HG02938 (cell line): Measurements from ENCODE around the gene BBS9.

Source experiments
- ATAC-seq: cut with Tn5 transposase; IDR thresholded peaks from one replicate; pipeline ENCODE4 v1.9.1; 2021; ENCODE audit warnings: mild to moderate bottlenecking, moderate library complexity; ENCODE audit not compliant: unreplicated experiment

Gene BBS9

DNA sequence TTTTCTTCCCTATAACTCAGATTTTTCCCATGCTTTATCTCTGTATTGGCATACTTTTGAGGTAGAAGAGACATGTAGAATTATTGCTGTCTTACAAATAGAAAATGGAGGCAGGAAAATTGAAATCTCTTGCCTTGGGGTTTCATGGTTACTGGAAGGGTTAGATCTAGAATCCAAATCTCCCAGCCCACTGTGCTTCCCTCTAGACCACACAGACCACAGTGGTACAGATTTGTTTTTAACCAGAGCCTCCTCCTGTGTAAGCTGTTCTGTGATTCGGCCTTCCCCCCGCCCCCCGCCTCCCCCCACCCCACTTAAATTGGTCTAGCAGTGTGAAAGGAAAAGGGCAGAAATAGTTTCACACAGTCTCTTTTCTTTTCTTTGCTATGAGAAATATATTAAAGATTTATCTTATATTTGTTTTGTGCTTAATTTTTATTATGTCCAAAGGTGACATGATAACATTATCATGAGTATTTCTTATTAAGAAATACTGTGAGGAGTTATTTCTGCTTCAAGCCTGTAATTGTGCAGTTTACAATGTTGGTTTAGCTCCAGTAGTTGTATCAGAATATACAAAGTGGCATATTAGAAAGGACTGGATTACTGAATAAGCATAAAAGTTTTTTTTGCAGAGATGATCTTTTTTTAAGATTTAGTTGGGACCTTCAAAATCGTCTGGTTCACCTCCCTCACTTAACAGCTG is 407.2 kb downstream of the BBS9 start:
- ATAC-seq: no peak

GRCh38 chr7:33537104-33537477 is 407.7 kb downstream of the BBS9 start:
- ATAC-seq: no peak

DNA sequence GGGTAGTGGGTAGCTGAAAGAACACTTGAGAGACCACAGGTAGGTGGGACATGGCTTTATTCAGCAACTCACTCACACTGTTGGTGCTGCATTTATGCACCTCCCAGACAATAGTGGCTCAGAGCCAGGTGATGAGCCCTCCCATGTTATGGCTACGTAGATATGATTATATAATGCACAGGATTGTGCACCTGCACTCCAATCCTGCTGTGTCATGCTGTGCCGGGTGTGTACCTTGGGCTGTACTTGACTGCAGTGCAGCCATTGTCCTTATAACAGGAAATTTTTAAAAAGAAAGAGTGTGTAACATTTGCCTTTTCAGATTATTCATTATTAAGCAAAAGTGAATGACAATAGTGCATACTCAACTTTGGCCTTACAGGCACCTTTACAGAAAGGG is 409.8 kb downstream of the BBS9 start:
- ATAC-seq: no peak

- no peak for ATAC-seq
These were observed 410.5 kb downstream of the BBS9 start for GRCh38 chr7:33539659-33540400.

DNA sequence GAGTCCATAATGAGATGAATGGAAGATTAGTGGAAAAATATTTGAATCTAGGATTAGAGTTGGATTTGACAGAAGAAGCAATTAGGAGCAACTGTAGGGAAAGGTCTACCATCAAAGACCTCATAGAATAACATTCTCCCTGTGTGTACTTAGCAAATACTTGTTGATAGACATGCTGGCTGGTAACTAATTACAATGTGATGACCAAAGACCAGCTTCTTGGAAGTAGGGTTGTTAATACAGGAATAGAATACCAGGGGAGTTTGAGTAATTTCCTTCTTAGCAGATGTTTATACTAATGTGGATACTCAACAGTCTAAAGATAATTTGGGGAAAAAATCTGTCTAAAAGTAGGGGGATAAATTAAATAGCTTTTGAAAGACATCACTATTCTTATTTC is 418.5 kb downstream of the BBS9 start:
- no peak for ATAC-seq

DNA sequence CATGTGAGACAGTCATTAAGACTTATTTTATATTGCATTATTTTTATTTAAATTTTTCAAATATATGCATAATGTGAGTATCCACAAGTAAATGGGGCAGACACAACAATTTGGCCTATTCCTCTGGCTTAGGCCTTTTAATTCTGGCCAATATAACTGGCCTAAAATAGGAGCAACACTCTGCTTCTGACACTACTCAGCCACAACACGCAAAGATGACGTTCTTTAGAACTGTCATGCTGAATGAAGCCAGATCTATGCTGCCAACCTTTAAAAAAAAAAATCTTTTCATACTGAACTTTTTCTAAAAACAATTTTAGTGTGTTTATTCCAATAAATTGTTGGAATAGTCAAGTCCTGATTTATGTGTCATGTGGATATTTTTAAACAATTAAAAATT is 421.0 kb downstream of the BBS9 start:
- no peak for ATAC-seq

DNA sequence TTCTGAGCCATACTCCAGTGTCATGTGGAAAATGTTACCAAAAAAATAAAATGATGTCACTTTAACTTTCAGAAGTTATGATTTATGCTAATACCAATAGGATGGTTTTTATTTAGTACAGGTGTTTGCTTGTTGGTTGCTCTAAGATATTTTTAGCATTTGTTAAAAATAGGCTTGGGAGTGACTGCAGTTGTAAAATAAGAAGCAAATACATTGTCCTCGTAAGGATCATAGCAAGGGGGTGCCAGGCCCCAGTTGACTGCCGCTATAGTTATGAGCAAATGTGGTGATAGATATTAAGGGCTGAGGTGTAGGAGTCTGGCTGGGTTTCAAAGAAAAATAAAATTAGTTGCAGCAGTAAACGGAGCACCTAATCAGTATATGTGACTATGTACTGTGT is 421.6 kb downstream of the BBS9 start:
- no peak for ATAC-seq

GRCh38 chr7:33554046-33554445 is 424.7 kb downstream of the BBS9 start:
- ATAC-seq: no peak

GRCh38 chr7:33554576-33554975 is 425.2 kb downstream of the BBS9 start:
- no peak for ATAC-seq

DNA sequence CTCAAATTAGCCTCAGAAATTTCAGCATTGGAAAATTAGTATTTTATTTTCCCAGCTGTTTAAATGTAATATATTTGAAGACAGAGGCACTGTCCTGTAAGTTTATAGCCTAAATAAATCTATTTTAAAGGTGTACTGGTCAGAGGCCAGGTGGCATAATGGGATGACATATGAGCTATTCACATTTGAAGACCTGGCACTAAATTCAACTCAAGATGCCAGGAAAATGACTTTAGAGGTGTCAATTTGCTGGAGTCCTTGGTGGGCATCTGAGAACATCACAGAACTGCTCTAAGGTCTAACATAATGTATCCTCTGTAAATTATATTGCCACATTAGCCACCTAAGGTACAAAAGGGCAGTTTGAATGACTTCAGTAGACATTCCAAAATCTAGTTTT is 427.1 kb downstream of the BBS9 start:
- no peak for ATAC-seq

GRCh38 chr7:33558549-33559323 is 429.4 kb downstream of the BBS9 start:
- no peak for ATAC-seq

GRCh38 chr7:33559324-33559710 is 430.0 kb downstream of the BBS9 start:
- ATAC-seq: no peak

DNA sequence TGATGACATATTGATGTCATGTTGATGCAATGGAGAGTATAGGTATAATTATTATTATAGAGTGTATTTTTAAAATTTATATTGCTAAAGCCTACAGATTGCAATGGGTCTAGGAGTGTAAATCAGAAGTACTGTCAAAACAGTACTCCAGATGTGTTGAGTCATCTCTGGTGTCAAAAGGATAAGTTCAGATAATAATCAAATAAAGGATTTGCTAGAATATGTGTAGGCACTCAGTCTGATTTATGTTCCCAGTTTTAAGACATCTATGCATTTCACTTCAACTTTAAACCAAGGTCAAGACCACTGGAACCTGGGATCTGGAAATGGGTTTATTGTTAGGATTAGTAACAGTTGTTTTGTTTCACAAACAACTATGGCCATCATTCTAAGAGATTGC is 433.6 kb downstream of the BBS9 start:
- no peak for ATAC-seq

- ATAC-seq: no peak
These were observed 434.3 kb downstream of the BBS9 start for GRCh38 chr7:33563651-33564050.

GRCh38 chr7:33578166-33578565 is 448.8 kb downstream of the BBS9 start:
- ATAC-seq: no peak

- no peak for ATAC-seq
These were observed 449.7 kb downstream of the BBS9 start for GRCh38 chr7:33578881-33579672.

- no peak for ATAC-seq
These were observed 450.3 kb downstream of the BBS9 start for GRCh38 chr7:33579673-33579960.

DNA sequence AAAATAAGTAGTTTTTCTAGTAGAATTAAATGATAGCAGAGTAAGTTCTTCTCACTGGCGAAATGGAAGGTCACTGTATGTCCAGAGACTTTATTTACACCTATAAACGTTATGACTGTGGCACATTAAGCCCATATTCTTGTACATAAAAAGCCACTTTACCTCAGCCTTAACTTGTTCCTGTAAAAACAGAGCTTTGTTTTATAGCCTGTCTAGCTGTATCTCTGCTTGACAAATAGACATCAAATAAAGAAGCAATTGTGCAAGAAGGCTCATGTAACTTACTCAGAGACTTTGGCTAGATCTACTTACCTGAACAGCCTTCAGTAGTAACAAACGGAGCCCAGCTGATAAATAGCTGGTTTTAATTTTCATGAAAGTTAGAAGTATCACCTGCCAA is 451.9 kb downstream of the BBS9 start:
- ATAC-seq: no peak

- no peak for ATAC-seq
These were observed 452.7 kb downstream of the BBS9 start for GRCh38 chr7:33582104-33582503.

DNA sequence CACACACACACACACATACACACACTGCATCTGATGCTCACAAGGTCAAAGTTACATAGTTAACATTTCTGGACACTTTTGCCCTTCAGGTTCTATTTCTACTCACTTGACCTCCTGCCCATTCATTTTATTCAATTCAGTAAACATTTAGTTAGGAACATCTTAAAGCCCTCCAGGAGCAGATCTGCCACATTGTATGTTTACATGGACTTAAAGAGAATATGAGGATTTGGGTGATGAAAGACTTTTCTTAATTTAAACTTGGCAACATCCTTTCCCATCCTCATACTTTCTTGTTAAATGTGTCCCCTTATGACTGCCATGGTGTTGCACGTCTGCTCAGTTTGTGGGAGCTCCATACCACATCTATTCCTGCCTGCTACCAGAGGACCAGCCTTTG is 453.2 kb downstream of the BBS9 start:
- no peak for ATAC-seq

GRCh38 chr7:33589911-33590310 is 460.5 kb downstream of the BBS9 start:
- ATAC-seq: no peak
